ENCODE results near the gene DSCAM.

DNA sequence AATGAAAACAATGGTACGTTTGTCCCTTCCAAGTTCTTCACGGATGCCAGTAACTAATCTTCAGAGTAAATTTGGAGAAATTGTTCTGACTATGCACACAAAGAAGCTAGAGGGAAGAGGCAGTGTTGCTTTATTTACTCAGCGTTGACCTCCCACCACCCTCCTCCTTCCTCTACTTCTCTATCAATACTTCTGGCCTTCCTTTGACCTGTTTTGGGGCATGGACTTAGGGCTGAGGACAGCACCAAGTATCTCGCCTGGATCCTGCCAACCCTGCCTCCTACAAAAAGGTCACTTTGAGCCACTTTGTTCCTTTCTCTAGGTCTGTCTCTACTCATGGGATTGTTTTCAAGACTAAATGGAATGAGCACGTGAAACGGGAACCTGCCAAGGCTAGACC lies 282.6 kb downstream of the DSCAM start:
- TF ChIP-seq CTCF (IDR thresholded peaks at IDR 0.05) (no peak), EZH2phosphoT487 (IDR thresholded peaks at IDR 0.05) (no peak), EZH2 (IDR thresholded peaks at IDR 0.05) (no peak)
